Upper lobe of right lung (tissue), 1 donor: ENCODE data around the gene WDR77. TPM values are rescaled to one million over a fixed set of nuclear protein-coding genes. Genes with fewer than 3 reads are reported as not detected.

ENCODE experiments used
- ATAC-seq: fragments of 200-7000 bp; cut with Tn5 transposase; one replicate; pipeline ENCODE4 v1.9.1; 2020; ENCODE audit warnings: mild to moderate bottlenecking, moderate library complexity
- DNase-seq: peaks from one replicate; pipeline ENCODE4 v3.0.0-alpha.2; 2020
- H3K27ac ChIP-seq: fragments of 200-600 bp; one replicate; pipeline ENCODE4 v1.8.0; 2022
- H3K27me3 ChIP-seq: fragments of 200-600 bp; one replicate; pipeline ENCODE4 v1.8.0; 2022; ENCODE audit warnings: mild to moderate bottlenecking
- H3K36me3 ChIP-seq: fragments of 200-600 bp; one replicate; pipeline ENCODE4 v1.8.0; 2022
- H3K4me1 ChIP-seq: fragments of 200-600 bp; one replicate; pipeline ENCODE4 v1.8.0; 2022
- H3K4me3 ChIP-seq: fragments of 200-600 bp; one replicate; pipeline ENCODE4 v1.8.0; 2022; ENCODE audit warnings: mild to moderate bottlenecking
- H3K9me3 ChIP-seq: fragments of 200-600 bp; one replicate; pipeline ENCODE4 v1.8.0; 2022
- intact Hi-C: fragments of 100-400 bp; cut with DNase I; formaldehyde crosslinking; loops from one replicate; pipeline ENCODE4 v1.11.0; 2022
- total RNA-seq: library from RNA; stranded (reverse); fragmentation: NEBNext Ultra II Directional; extraction: Animal tissue kit (Norgen Biotek cat#: 25700); gene quantifications from one replicate; pipeline ENCODE4 v1.2.1, GENCODE V29; 2021
- TF ChIP-seq, protein P1 (sequence below): fragments of 200-600 bp; IDR thresholded peaks from one replicate; pipeline ENCODE4 v1.8.0; 2022; ENCODE audit warnings: antibody characterized with exemption
- donor health status: DM: no; HTN: yes; CAD: no; lungs with severe emphysema.

The WDR77 gene
- total RNA-seq, 1 donor from 2014 or later = 20.1 TPM

DNA sequence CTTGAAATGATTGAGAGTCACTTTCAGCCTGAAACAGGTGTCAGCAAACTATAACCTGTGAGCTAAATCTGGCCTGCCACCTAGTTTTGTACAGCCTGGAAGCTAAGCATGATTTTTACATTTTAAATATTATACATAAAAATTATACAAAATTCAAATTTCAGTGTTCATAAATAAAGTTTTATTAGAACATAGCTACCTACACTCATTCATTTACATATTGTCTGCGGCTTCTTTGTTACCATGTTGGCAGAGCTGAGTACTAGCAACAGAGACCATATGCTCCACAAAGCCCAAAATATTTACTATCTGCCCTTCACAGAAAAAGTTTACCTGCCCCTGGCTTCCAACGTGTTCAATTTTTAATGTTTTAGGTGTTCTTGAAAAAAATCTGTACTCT is 16.7 kb upstream of the WDR77 start:
- H3K27ac ChIP-seq = no peak overlapping the region
- no peaks in the 10 kb centered on the region for H3K9me3 ChIP-seq
- no peaks in the 10 kb centered on the region for H3K4me1 ChIP-seq
- TF ChIP-seq, protein P1, sequence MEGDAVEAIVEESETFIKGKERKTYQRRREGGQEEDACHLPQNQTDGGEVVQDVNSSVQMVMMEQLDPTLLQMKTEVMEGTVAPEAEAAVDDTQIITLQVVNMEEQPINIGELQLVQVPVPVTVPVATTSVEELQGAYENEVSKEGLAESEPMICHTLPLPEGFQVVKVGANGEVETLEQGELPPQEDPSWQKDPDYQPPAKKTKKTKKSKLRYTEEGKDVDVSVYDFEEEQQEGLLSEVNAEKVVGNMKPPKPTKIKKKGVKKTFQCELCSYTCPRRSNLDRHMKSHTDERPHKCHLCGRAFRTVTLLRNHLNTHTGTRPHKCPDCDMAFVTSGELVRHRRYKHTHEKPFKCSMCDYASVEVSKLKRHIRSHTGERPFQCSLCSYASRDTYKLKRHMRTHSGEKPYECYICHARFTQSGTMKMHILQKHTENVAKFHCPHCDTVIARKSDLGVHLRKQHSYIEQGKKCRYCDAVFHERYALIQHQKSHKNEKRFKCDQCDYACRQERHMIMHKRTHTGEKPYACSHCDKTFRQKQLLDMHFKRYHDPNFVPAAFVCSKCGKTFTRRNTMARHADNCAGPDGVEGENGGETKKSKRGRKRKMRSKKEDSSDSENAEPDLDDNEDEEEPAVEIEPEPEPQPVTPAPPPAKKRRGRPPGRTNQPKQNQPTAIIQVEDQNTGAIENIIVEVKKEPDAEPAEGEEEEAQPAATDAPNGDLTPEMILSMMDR = no peak
- DNase-seq = no peak
- ATAC-seq = no peak
- no peak overlapping the region for H3K4me3 ChIP-seq
- intact Hi-C loops = no loop called here
- no peaks in the 10 kb centered on the region for H3K27me3 ChIP-seq
- H3K36me3 ChIP-seq = peaks cover 58% of the 10 kb centered on the region

DNA sequence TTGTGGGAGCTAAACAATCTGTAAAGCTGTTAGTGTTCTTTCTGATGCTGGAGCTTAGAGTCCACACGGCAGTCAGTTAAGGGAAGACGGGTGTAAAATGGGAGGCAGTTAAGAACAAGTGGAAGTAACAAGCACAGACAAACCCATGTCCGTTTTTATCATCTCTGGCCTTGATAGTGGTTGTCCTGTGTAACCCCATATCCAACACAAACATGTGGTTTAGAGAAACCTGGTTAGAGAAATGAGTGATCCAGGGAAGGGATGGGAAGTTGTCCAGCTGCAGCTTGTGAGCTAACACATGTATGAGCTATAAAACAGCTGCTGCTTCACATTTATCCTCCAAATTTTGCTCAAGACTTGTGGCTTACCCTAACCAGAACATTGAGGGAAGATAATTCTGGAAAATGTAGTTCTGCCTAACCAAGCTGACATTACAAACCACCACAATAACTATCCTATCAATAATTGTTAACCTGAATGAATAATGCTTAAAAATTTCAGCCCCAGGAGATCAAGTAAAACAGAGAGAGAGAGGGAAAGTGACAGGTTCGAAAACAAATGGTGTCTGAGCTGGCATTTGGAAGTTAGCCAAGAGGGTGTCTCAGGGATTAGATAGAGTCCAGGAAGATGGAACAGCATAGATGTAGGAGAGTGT is 14.1 kb upstream of the WDR77 start:
- Histone ChIP-seq H3K36me3 (peaks cover 59% of the 10 kb centered on the region), H3K9me3 (no peaks in the 10 kb centered on the region), H3K27me3 (no peaks in the 10 kb centered on the region), H3K4me1 (no peaks in the 10 kb centered on the region), H3K27ac (no peak overlapping the region), H3K4me3 (no peak overlapping the region)
- TF ChIP-seq, protein P1 = no peak
- DNase-seq (no peak), ATAC-seq (no peak)
- intact Hi-C loops = no loop called here

DNA sequence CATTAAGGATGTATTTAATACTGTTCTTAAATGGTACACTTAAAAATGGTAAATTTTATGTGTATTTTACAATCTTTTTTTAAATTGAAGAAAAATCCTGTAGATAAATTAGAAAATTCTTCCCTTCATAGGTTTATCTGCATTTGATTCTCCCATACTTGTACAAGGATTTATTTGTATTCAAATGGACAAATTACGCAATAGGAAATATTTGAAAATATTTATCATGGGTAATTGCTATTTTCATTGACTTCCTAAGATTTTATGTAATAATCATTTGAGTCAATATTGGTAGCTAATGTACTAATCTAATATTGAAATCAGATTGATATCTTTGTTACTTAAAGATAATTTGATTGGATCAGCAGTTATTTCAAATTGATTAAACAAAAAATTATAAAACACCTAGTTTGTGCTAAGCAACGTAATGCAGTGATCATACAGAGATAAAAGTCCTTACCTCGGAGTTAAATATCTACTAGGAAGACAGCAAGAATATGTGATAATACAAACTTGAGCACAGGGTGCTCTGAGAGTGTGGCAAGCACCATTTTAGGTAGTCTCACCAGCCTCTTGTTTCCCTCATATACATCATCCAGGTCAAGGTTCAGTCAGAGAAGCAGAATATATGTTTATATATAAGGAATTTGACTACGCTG is 13.4 kb upstream of the WDR77 start:
- peaks cover 59% of the 10 kb centered on the region for H3K36me3 ChIP-seq
- H3K27me3 ChIP-seq = no peaks in the 10 kb centered on the region
- H3K4me1 ChIP-seq = no peaks in the 10 kb centered on the region
- intact Hi-C loops = no loop called here
- no peak for ATAC-seq
- no peak overlapping the region for H3K4me3 ChIP-seq
- TF ChIP-seq, protein P1 = no peak
- H3K9me3 ChIP-seq = no peaks in the 10 kb centered on the region
- no peak overlapping the region for H3K27ac ChIP-seq
- no peak for DNase-seq

DNA sequence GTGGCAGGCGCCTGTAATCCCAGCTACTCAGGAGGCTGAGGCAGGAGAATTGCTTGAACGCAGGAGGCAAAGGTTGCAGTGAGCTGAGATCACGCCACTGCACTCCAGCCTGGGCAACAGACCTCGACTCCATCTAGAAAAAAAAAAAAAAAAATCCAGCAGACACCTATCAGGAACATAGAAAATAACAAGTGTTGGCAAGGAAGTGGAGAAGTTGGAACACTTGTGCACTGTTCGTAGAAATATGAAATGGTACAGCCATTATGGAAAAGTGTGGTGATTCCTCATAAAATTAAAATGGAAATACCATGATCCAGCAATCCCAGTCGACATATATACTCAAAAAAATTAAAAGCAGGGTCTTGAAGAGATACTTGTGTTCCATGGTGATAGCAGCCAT is 12.7 kb upstream of the WDR77 start:
- no peak overlapping the region for H3K4me3 ChIP-seq

DNA sequence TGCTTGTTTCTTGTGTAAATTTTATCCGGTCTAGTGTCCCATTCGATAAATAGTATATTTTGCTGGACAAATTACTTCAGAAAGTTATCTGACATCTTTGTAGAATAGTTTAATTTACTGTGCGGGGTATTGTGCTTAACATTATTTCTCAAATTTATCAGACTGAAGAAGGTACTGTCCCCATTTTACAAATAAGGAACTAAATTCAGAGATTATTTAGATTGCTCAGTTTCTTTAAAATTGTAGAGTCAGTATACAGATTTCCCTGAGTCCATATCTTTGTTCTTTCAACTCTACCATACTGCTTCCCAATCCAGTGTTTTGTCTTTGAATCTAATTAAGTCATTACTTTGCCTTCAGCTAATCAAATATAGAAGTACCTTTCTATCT is 6.6 kb upstream of the WDR77 start:
- DNase-seq = no peak
- Histone ChIP-seq H3K4me1 (peaks cover 19% of the 10 kb centered on the region), H3K36me3 (peaks cover 81% of the 10 kb centered on the region), H3K9me3 (no peaks in the 10 kb centered on the region), H3K27me3 (no peaks in the 10 kb centered on the region), H3K4me3 (no peak overlapping the region), H3K27ac (no peak overlapping the region)
- intact Hi-C loops = no loop called here
- no peak for ATAC-seq
- TF ChIP-seq, protein P1 = no peak

More for the DNA sequence above, 12.7 kb upstream of the WDR77 start:
- no peak for DNase-seq
- intact Hi-C loops = no loop called here
- no peaks in the 10 kb centered on the region for H3K4me1 ChIP-seq
- H3K9me3 ChIP-seq = no peaks in the 10 kb centered on the region
- ATAC-seq = no peak
- H3K36me3 ChIP-seq = peaks cover 61% of the 10 kb centered on the region
- H3K27me3 ChIP-seq = no peaks in the 10 kb centered on the region
- H3K27ac ChIP-seq = no peak overlapping the region
- TF ChIP-seq, protein P1 = no peak
